ENCODE results near the gene ADRA2B. TPM values are rescaled to one million over a fixed set of nuclear protein-coding genes. Genes with fewer than 3 reads are reported as not detected.

The ADRA2B gene
- total and polyA plus RNA-seq, 9 donors: 0.48 to 1.8 (median 1.0) TPM

- Histone ChIP-seq H3K36me3 (no peaks in the 10 kb centered on the region), H3K27ac (no peak overlapping the region), H3K4me3 (no peak overlapping the region), H3K9me3 (no peaks in the 10 kb centered on the region), H3K4me1 (ENCODE audit: insufficient read depth) (peaks cover 1% of the 10 kb centered on the region), H3K27me3 (no peaks in the 10 kb centered on the region)
- intact Hi-C loops (cut with DNase I): loop anchor here in 2 of 4 donors (10.0 kb wide), 2 partner anchors 94 to 124 kb away; partner anchors contain the start of gene ANKRD36C (in 1 of the 2)
- whole genome bisulfite sequencing, 3 donors: 81 to 86% (median 83%) methylated on average over 13 of the region's 13 CpGs
- DNase-seq: peak in 1 of 5 donors; percentile 7
- no peak for TF ChIP-seq EP300 (IDR thresholded peaks at IDR 0.05)
- TF ChIP-seq, protein P1, sequence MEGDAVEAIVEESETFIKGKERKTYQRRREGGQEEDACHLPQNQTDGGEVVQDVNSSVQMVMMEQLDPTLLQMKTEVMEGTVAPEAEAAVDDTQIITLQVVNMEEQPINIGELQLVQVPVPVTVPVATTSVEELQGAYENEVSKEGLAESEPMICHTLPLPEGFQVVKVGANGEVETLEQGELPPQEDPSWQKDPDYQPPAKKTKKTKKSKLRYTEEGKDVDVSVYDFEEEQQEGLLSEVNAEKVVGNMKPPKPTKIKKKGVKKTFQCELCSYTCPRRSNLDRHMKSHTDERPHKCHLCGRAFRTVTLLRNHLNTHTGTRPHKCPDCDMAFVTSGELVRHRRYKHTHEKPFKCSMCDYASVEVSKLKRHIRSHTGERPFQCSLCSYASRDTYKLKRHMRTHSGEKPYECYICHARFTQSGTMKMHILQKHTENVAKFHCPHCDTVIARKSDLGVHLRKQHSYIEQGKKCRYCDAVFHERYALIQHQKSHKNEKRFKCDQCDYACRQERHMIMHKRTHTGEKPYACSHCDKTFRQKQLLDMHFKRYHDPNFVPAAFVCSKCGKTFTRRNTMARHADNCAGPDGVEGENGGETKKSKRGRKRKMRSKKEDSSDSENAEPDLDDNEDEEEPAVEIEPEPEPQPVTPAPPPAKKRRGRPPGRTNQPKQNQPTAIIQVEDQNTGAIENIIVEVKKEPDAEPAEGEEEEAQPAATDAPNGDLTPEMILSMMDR (IDR thresholded peaks at IDR 0.05): no peak
- no peak for TF ChIP-seq POLR2A (IDR thresholded peaks at IDR 0.05)
Observed at GRCh38 chr2:96118698-96119388, 2.5 kb upstream of the ADRA2B start.

- no peak overlapping the region for H3K4me3 ChIP-seq
- no peaks in the 10 kb centered on the region for H3K36me3 ChIP-seq
- no peaks in the 10 kb centered on the region for H3K9me3 ChIP-seq
- no peak overlapping the region for H3K27ac ChIP-seq
- intact Hi-C loops (cut with DNase I): loop anchor here in 2 of 4 donors (10.0 kb wide), 2 partner anchors 93 to 123 kb away; partner anchors contain the start of gene ANKRD36C (in 1 of the 2)
- 44 to 54% (median 45%) methylated on average over 15 to 17 of the region's 17 CpGs for WGBS, 3 donors
- H3K4me1 ChIP-seq (ENCODE audit: insufficient read depth): peaks cover 1% of the 10 kb centered on the region
- no peaks in the 10 kb centered on the region for H3K27me3 ChIP-seq
- DNase-seq: peak in 1 of 5 donors; percentile 18
- TF ChIP-seq, protein P1 (IDR thresholded peaks at IDR 0.05): no peak
- TF ChIP-seq POLR2A (IDR thresholded peaks at IDR 0.05): no peak
- TF ChIP-seq EP300 (IDR thresholded peaks at IDR 0.05): no peak
Observed at GRCh38 chr2:96117701-96118588, 1.6 kb upstream of the ADRA2B start.

DNA sequence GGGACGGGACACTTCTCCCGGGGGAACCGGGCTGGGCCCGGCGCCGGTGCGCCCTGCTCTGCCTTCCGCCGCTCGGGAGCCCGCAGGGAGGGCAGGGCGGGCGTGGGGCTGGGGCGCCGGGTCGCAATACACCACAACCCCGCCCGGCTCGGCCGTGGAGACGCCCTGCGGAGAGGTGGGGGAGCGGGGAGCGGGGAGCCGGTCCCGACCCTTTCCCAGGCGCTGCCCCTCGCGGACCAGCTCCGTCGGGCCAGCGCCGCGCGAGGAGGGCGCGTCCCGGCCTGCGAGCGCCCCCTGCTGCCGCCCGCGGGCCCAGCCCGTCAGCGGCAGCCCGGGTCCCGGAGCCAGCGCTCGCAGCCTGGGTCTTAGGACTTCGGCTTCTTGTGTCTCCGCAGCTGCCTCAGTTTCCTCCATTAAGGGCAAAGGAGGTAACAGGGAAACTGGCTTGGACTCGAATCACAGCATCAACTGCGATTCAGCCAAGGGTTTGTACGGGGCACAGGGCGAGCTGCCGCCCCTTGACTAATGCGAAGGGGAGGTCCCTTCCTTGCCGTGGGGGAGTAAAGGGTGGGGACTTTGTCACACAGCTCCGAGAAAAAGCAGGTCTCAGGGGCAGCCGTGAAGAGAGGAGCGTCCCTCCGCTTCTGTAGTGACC, 635 bp upstream of the ADRA2B start:
- TF ChIP-seq, protein P1 (IDR thresholded peaks at IDR 0.05): peak; percentile 19 to 78 (median 76)
- TF ChIP-seq EP300 (IDR thresholded peaks at IDR 0.05): no peak
- WGBS, 3 donors: 1 to 3% (median 1%) methylated on average over 34 to 62 of the region's 62 CpGs
- peak in 3 of 5 donors; percentile 30 to 63 (median 61) for DNase-seq
- Histone ChIP-seq H3K27ac (no peak overlapping the region), H3K27me3 (no peaks in the 10 kb centered on the region), H3K4me1 (ENCODE audit: insufficient read depth) (peaks cover 1% of the 10 kb centered on the region), H3K4me3 (peak overlapping the region; percentile 32), H3K9me3 (no peaks in the 10 kb centered on the region), H3K36me3 (no peaks in the 10 kb centered on the region)
- intact Hi-C loops (cut with DNase I): loop anchor here in 2 of 4 donors (10.0 kb wide), 2 partner anchors 92 to 122 kb away; partner anchors contain the start of gene ANKRD36C (in 1 of the 2)
